Neural crest cell (in vitro differentiated cells): ENCODE results near the gene HTR3A. TPM values are rescaled to one million over a fixed set of nuclear protein-coding genes. Genes with fewer than 3 reads are reported as not detected.

Experiments
- DNase-seq: peaks from one replicate; pipeline ENCODE4 v3.0.0; 2021; ENCODE audit warnings: low read depth, mixed read lengths, low spot score
- H3K27ac Mint-ChIP-seq: one replicate; pipeline ENCODE4 v1.8.0; 2021; ENCODE audit warnings: mild to moderate bottlenecking, mixed read lengths; ENCODE audit not compliant: unreplicated experiment
- H3K27me3 Mint-ChIP-seq: 2 replicates; pipeline ENCODE4 v1.8.0; 2021; ENCODE audit warnings: low read depth, mild to moderate bottlenecking, mixed read lengths
- H3K36me3 Mint-ChIP-seq: 2 replicates; pipeline ENCODE4 v1.8.0; 2021; ENCODE audit warnings: low read depth, mild to moderate bottlenecking, mixed read lengths
- H3K4me1 Mint-ChIP-seq: 2 replicates; pipeline ENCODE4 v1.8.0; 2021; ENCODE audit warnings: mixed read lengths
- H3K4me3 Mint-ChIP-seq: one replicate; pipeline ENCODE4 v1.8.0; 2021; ENCODE audit warnings: mild to moderate bottlenecking, mixed read lengths
- H3K9me3 Mint-ChIP-seq: 2 replicates; pipeline ENCODE4 v1.8.0; 2021; ENCODE audit warnings: mixed read lengths
- total RNA-seq: library from RNA; stranded (reverse); gene quantifications from 2 replicates; pipeline ENCODE4 v1.2.1, GENCODE V29; 2021
- TF ChIP-seq, protein P1 (sequence below): fragments of 200-600 bp; sonication (generic); conservative IDR thresholded peaks from 2 replicates; pipeline ENCODE4 v1.5.0; 2021; ENCODE audit warnings: antibody characterized with exemption, mild to moderate bottlenecking

The HTR3A gene
- total RNA-seq, 1 donor from 2014 or later: 3.8 TPM

DNA sequence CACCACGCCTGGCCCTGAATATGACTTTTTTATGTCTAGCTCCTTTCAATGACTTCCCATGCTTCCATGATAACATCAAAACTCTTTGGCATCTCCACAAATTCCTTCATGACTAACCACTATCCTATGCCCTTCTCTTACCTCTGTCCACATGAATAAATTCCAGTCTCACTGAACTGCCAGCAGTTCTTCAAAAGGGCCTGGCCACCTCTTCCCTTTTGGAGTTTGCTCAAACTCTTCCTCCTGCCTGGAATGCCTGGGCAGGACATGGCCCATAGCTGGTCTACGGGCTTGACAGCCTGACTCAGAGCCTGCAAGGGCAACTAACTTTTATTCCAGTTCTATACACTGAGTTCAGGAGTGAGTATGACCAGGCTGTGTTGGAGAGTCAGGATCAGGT, 42.8 kb downstream of the HTR3A start:
- no peaks in the 10 kb centered on the region for H3K27me3 Mint-ChIP-seq
- no peaks in the 10 kb centered on the region for H3K36me3 Mint-ChIP-seq
- no peaks in the 10 kb centered on the region for H3K4me1 Mint-ChIP-seq
- H3K27ac Mint-ChIP-seq: no peak overlapping the region
- H3K4me3 Mint-ChIP-seq: no peak overlapping the region
- TF ChIP-seq, protein P1, sequence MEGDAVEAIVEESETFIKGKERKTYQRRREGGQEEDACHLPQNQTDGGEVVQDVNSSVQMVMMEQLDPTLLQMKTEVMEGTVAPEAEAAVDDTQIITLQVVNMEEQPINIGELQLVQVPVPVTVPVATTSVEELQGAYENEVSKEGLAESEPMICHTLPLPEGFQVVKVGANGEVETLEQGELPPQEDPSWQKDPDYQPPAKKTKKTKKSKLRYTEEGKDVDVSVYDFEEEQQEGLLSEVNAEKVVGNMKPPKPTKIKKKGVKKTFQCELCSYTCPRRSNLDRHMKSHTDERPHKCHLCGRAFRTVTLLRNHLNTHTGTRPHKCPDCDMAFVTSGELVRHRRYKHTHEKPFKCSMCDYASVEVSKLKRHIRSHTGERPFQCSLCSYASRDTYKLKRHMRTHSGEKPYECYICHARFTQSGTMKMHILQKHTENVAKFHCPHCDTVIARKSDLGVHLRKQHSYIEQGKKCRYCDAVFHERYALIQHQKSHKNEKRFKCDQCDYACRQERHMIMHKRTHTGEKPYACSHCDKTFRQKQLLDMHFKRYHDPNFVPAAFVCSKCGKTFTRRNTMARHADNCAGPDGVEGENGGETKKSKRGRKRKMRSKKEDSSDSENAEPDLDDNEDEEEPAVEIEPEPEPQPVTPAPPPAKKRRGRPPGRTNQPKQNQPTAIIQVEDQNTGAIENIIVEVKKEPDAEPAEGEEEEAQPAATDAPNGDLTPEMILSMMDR: no peak
- no peaks in the 10 kb centered on the region for H3K9me3 Mint-ChIP-seq
- no peak for DNase-seq

DNA sequence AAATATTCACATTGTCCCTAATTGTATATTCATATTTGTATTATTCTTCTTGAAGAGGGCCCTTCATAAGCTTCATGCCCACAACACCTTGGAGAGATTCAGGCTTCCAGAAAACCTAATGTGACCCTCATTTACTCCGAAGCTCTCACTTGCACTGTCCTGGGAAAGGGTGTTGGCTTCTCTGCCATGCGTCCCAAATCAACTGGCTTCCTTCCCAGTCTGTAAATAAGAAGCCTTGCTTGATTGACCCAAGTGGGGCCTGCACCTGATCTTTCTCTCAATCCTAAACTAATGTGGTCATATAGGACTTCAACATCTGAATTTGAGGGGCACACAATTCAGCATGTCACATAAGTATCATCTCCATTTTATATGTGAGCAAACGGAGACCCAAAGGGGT, 44.1 kb downstream of the HTR3A start:
- Mint-ChIP-seq H3K36me3 (no peaks in the 10 kb centered on the region), H3K4me1 (no peaks in the 10 kb centered on the region), H3K4me3 (no peak overlapping the region), H3K9me3 (no peaks in the 10 kb centered on the region), H3K27ac (no peak overlapping the region), H3K27me3 (no peaks in the 10 kb centered on the region)
- TF ChIP-seq, protein P1: no peak
- DNase-seq: no peak

DNA sequence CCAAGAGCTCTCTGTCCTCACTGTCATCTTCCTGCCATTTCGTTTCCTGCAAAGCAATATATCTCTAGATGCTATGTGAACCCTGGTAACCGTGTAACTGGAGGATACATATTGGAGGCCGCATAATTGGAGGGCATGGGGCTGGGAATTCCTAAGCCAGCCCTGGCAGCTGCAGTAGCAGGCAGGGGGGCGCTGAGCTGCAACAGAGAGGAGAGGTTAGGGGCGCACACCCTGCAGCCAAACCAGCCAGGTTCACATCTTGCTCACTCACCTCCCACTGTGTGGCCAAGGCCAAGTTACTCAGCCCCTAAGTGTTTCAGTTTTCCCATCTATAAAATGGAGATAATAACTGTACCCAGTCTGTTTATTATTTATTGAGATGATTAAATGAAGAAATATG, 44.7 kb downstream of the HTR3A start:
- H3K4me3 Mint-ChIP-seq: no peak overlapping the region
- TF ChIP-seq, protein P1: no peak
- H3K36me3 Mint-ChIP-seq: no peaks in the 10 kb centered on the region
- DNase-seq: no peak
- no peak overlapping the region for H3K27ac Mint-ChIP-seq
- H3K27me3 Mint-ChIP-seq: no peaks in the 10 kb centered on the region
- H3K4me1 Mint-ChIP-seq: no peaks in the 10 kb centered on the region
- no peaks in the 10 kb centered on the region for H3K9me3 Mint-ChIP-seq

DNA sequence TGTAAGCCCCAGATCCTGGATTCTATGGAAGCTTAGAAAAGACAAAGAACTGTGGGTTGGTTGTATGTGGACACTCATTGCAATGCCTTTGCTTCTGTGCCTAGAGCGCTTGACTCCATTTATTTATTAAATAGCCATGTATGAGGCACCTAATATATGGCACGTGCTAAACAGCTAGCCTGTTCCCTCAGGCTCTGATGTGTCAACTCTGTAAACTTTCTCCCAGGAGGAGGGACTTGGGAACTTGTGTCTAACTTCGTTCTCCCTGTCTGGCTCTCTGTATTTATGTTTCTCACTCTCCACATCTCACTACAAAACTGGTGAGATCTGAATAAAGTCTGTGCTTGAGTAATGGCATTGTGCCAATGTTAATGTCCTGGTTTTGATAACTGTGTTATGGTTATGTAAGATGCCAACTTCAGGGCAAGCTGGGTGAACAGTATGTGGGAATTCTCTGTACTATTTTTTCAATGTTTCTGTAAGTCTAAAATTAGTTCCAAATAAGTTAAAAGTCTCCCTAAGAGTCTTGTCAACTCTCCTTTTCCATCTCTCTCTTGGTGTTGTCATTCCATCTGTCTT, 50.5 kb downstream of the HTR3A start:
- Mint-ChIP-seq H3K36me3 (no peaks in the 10 kb centered on the region), H3K4me3 (no peak overlapping the region), H3K4me1 (no peaks in the 10 kb centered on the region), H3K27me3 (no peaks in the 10 kb centered on the region), H3K27ac (no peak overlapping the region), H3K9me3 (no peaks in the 10 kb centered on the region)
- no peak for DNase-seq
- TF ChIP-seq, protein P1: no peak

DNA sequence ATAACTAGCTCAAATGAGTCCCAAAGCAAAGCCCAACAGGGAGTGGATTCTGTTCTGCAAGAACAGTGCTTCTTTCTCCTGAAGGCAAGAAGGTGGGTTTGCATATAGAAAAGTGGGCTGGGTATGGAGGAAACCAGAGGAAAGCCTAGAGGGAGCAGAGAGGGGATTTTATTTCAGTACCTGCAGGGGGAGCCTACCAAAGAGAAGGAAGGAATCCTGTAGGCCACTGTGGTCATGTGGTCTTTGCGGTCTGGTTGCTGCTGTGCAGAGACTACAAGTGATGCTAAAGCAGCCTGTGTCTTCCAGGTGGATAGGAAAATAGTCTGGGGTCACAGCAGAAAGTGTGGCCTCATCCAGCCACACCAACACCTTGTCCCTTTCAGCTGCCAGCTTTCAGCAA, 51.4 kb downstream of the HTR3A start:
- no peaks in the 10 kb centered on the region for H3K27me3 Mint-ChIP-seq
- H3K4me1 Mint-ChIP-seq: no peaks in the 10 kb centered on the region

More for the DNA sequence above, 51.4 kb downstream of the HTR3A start:
- Mint-ChIP-seq H3K27ac (no peak overlapping the region), H3K36me3 (no peaks in the 10 kb centered on the region), H3K9me3 (no peaks in the 10 kb centered on the region), H3K4me3 (no peak overlapping the region)
- TF ChIP-seq, protein P1: peak; percentile 23
- no peak for DNase-seq
